GM23338 (cell line): ENCODE results near the gene FMOD.

Experiments
- CREB1 ChIP-seq: fragments of 250-450 bp; sonication (Bioruptor Pico); IDR thresholded peaks from 2 replicates; pipeline ENCODE4 v1.5.0; 2020; ENCODE audit warnings: low read depth, mild to moderate bottlenecking, moderate library complexity
- EZH2 ChIP-seq: fragments of 200-600 bp; sonication (generic); IDR thresholded peaks from one replicate; pipeline ENCODE4 v1.8.0; 2017; ENCODE audit warnings: antibody characterized with exemption, mild to moderate bottlenecking, low read depth; ENCODE audit not compliant: unreplicated experiment
- EZH2phosphoT487 ChIP-seq: fragments of 200-600 bp; sonication (generic); IDR thresholded peaks from one replicate; pipeline ENCODE4 v1.8.1; 2018; ENCODE audit warnings: antibody characterized with exemption; ENCODE audit not compliant: unreplicated experiment
- JUNB ChIP-seq: IDR thresholded peaks from one replicate; pipeline ENCODE4 v1.6.1; 2016; ENCODE audit warnings: antibody characterized with exemption; ENCODE audit not compliant: unreplicated experiment
- POLR2AphosphoS5 ChIP-seq: IDR thresholded peaks from 2 replicates; pipeline ENCODE4 v1.6.1; 2016; ENCODE audit warnings: antibody characterized with exemption, low read depth
- STAT1 ChIP-seq: IDR thresholded peaks from one replicate; pipeline ENCODE4 v1.6.1; 2016; ENCODE audit warnings: antibody characterized with exemption; ENCODE audit not compliant: unreplicated experiment
- TF ChIP-seq, protein P1 (sequence below): IDR thresholded peaks from 2 replicates; pipeline ENCODE4 v1.6.1; 2016; ENCODE audit warnings: antibody characterized with exemption
- TF ChIP-seq, protein P2 (sequence below), 2 experiments: fragments of 200-600 bp in 1 of 2; sonication (generic) in 1 of 2; conservative IDR thresholded peaks; 2 replicates each; pipeline versions ENCODE4 v1.5.1 to v1.6.1; 2016 to 2017; ENCODE audit warnings: antibody characterized with exemption in 2 of 2, low read depth in 2 of 2, mild to moderate bottlenecking in 2 of 2, moderate library complexity in 1 of 2
- TF ChIP-seq, protein P3 (sequence below): fragments of 250-450 bp; sonication (Bioruptor Pico); IDR thresholded peaks from 2 replicates; pipeline ENCODE4 v1.5.0; 2020; ENCODE audit warnings: mild to moderate bottlenecking, moderate library complexity
- TF ChIP-seq, protein P4 (sequence below): IDR thresholded peaks from one replicate; pipeline ENCODE4 v1.6.1; 2018; ENCODE audit warnings: antibody characterized with exemption; ENCODE audit not compliant: unreplicated experiment

DNA sequence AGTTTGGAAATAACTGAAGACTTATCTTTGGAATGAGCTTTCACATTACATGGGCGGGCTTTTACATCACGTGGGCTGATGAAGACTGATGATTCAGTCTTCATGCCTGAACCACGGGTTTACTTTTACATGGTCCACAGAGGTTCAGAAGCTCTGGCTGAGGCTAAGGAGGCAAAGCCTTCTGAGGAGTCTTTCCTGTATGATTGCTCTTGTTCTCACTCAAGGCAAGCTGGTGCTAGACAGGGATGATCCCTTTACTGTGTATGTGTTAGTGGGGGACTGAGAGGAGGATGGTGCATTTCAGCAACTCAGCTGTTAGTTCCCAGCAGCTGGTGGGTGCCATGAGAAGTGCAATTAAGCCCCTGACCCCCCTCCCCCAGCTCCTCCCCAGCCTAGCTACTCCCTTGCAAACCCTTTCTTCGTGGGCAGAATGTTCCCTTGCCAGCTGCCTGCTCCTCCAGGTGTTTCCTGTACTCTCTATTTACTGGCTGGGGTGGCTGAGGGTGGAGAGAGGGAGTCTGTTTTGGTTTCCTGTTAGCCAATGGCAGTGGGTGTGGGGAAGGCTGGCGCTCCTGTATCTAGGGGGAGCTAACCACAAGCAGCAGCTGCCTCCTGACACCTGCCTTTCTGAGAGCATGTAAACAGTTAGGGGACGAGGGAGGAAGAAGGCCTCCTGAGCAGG, 30.2 kb downstream of the FMOD start:
- TF ChIP-seq, protein P1, sequence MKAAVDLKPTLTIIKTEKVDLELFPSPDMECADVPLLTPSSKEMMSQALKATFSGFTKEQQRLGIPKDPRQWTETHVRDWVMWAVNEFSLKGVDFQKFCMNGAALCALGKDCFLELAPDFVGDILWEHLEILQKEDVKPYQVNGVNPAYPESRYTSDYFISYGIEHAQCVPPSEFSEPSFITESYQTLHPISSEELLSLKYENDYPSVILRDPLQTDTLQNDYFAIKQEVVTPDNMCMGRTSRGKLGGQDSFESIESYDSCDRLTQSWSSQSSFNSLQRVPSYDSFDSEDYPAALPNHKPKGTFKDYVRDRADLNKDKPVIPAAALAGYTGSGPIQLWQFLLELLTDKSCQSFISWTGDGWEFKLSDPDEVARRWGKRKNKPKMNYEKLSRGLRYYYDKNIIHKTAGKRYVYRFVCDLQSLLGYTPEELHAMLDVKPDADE: no peak
- TF ChIP-seq, protein P2, sequence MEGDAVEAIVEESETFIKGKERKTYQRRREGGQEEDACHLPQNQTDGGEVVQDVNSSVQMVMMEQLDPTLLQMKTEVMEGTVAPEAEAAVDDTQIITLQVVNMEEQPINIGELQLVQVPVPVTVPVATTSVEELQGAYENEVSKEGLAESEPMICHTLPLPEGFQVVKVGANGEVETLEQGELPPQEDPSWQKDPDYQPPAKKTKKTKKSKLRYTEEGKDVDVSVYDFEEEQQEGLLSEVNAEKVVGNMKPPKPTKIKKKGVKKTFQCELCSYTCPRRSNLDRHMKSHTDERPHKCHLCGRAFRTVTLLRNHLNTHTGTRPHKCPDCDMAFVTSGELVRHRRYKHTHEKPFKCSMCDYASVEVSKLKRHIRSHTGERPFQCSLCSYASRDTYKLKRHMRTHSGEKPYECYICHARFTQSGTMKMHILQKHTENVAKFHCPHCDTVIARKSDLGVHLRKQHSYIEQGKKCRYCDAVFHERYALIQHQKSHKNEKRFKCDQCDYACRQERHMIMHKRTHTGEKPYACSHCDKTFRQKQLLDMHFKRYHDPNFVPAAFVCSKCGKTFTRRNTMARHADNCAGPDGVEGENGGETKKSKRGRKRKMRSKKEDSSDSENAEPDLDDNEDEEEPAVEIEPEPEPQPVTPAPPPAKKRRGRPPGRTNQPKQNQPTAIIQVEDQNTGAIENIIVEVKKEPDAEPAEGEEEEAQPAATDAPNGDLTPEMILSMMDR (conservative IDR thresholded peaks at IDR 0.05; ENCODE audit: low read depth in 2 of 2): peak in 1 of 2 experiments; percentile 42; a peak in 2 of 4 replicates
- TF ChIP-seq, protein P3, sequence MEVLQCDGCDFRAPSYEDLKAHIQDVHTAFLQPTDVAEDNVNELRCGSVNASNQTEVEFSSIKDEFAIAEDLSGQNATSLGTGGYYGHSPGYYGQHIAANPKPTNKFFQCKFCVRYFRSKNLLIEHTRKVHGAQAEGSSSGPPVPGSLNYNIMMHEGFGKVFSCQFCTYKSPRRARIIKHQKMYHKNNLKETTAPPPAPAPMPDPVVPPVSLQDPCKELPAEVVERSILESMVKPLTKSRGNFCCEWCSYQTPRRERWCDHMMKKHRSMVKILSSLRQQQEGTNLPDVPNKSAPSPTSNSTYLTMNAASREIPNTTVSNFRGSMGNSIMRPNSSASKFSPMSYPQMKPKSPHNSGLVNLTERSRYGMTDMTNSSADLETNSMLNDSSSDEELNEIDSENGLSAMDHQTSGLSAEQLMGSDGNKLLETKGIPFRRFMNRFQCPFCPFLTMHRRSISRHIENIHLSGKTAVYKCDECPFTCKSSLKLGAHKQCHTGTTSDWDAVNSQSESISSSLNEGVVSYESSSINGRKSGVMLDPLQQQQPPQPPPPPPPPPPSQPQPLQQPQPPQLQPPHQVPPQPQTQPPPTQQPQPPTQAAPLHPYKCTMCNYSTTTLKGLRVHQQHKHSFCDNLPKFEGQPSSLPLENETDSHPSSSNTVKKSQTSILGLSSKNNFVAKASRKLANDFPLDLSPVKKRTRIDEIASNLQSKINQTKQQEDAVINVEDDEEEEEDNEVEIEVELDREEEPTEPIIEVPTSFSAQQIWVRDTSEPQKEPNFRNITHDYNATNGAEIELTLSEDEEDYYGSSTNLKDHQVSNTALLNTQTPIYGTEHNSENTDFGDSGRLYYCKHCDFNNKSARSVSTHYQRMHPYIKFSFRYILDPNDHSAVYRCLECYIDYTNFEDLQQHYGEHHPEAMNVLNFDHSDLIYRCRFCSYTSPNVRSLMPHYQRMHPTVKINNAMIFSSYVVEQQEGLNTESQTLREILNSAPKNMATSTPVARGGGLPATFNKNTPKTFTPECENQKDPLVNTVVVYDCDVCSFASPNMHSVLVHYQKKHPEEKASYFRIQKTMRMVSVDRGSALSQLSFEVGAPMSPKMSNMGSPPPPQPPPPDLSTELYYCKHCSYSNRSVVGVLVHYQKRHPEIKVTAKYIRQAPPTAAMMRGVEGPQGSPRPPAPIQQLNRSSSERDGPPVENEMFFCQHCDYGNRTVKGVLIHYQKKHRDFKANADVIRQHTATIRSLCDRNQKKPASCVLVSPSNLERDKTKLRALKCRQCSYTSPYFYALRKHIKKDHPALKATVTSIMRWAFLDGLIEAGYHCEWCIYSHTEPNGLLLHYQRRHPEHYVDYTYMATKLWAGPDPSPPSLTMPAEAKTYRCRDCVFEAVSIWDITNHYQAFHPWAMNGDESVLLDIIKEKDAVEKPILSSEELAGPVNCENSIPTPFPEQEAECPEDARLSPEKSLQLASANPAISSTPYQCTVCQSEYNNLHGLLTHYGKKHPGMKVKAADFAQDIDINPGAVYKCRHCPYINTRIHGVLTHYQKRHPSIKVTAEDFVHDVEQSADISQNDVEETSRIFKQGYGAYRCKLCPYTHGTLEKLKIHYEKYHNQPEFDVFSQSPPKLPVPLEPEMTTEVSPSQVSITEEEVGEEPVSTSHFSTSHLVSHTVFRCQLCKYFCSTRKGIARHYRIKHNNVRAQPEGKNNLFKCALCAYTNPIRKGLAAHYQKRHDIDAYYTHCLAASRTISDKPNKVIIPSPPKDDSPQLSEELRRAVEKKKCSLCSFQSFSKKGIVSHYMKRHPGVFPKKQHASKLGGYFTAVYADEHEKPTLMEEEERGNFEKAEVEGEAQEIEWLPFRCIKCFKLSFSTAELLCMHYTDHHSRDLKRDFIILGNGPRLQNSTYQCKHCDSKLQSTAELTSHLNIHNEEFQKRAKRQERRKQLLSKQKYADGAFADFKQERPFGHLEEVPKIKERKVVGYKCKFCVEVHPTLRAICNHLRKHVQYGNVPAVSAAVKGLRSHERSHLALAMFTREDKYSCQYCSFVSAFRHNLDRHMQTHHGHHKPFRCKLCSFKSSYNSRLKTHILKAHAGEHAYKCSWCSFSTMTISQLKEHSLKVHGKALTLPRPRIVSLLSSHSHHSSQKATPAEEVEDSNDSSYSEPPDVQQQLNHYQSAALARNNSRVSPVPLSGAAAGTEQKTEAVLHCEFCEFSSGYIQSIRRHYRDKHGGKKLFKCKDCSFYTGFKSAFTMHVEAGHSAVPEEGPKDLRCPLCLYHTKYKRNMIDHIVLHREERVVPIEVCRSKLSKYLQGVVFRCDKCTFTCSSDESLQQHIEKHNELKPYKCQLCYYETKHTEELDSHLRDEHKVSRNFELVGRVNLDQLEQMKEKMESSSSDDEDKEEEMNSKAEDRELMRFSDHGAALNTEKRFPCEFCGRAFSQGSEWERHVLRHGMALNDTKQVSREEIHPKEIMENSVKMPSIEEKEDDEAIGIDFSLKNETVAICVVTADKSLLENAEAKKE: no peak
- TF ChIP-seq EZH2phosphoT487 (no peak), POLR2AphosphoS5 (no peak), STAT1 (no peak), CREB1 (CRISPR knock-in tag) (no peak), EZH2 (no peak), JUNB (no peak)
- TF ChIP-seq, protein P4, sequence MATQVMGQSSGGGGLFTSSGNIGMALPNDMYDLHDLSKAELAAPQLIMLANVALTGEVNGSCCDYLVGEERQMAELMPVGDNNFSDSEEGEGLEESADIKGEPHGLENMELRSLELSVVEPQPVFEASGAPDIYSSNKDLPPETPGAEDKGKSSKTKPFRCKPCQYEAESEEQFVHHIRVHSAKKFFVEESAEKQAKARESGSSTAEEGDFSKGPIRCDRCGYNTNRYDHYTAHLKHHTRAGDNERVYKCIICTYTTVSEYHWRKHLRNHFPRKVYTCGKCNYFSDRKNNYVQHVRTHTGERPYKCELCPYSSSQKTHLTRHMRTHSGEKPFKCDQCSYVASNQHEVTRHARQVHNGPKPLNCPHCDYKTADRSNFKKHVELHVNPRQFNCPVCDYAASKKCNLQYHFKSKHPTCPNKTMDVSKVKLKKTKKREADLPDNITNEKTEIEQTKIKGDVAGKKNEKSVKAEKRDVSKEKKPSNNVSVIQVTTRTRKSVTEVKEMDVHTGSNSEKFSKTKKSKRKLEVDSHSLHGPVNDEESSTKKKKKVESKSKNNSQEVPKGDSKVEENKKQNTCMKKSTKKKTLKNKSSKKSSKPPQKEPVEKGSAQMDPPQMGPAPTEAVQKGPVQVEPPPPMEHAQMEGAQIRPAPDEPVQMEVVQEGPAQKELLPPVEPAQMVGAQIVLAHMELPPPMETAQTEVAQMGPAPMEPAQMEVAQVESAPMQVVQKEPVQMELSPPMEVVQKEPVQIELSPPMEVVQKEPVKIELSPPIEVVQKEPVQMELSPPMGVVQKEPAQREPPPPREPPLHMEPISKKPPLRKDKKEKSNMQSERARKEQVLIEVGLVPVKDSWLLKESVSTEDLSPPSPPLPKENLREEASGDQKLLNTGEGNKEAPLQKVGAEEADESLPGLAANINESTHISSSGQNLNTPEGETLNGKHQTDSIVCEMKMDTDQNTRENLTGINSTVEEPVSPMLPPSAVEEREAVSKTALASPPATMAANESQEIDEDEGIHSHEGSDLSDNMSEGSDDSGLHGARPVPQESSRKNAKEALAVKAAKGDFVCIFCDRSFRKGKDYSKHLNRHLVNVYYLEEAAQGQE: no peak
